HEK293 (cell line): Measurements from ENCODE around the gene APCDD1.

ENCODE experiments used
- CTCF ChIA-PET: fragments of 350-600 bp; formaldehyde crosslinking; extraction: SDS; loops from one replicate; lab custom pipeline; 2021; ENCODE audit warnings: antibody characterized with exemption; lab: Yijun Ruan, JAX
- POLR2A ChIA-PET: fragments of 300-600 bp; formaldehyde crosslinking; extraction: SDS; loops from one replicate; lab custom pipeline; 2020; ENCODE audit warnings: antibody characterized with exemption, inconsistent platforms; lab: Yijun Ruan, JAX
- H3K27ac ChIP-seq: fragments of 200-500 bp; sonication (Bioruptor generic); 2 replicates; pipeline ENCODE4 v1.5.1; 2014; ENCODE audit warnings: low read depth, low read length, control low read depth, inconsistent platforms; ENCODE audit errors: extremely low read depth
- H3K36me3 ChIP-seq, 2 experiments: fragments of 200-500 bp in 1 of 2; sonication (Bioruptor generic) in 1 of 2; 1 replicate in 1 of 2; 2 replicates in 1 of 2; pipeline ENCODE4 v1.5.1; 2014 to 2017; ENCODE audit warnings: inconsistent platforms in 2 of 2, low read length in 2 of 2; ENCODE audit not compliant: control insufficient read depth in 2 of 2, insufficient read depth in 1 of 2
- H3K4me1 ChIP-seq: fragments of 200-500 bp; sonication (Bioruptor generic); 2 replicates; pipeline ENCODE4 v1.5.1; 2014; ENCODE audit warnings: mild to moderate bottlenecking, low read length, inconsistent platforms; ENCODE audit not compliant: control insufficient read depth, insufficient read depth
- H3K4me3 ChIP-seq: 2 replicates; pipeline ENCODE4 v1.5.1; 2011; ENCODE audit warnings: low read depth, mild to moderate bottlenecking, control low read depth, low read length, moderate library complexity
- H3K9me3 ChIP-seq: fragments of 200-500 bp; sonication (Bioruptor generic); 2 replicates; pipeline ENCODE4 v1.5.1; 2014; ENCODE audit warnings: low read depth, low read length, inconsistent platforms; ENCODE audit not compliant: control insufficient read depth, insufficient read depth
- HOXC10 ChIP-seq: sonication (generic); formaldehyde crosslinking; IDR thresholded peaks from 2 replicates; pipeline ENCODE4 v1.8.1; 2023; ENCODE audit warnings: mild to moderate bottlenecking, missing genetic modification reagents
- KLF8 ChIP-seq: fragments of 450-650 bp; formaldehyde crosslinking; IDR thresholded peaks from 2 replicates; pipeline ENCODE4 v1.5.1; 2016; ENCODE audit warnings: missing biosample characterization, missing genetic modification characterization
- SALL2 ChIP-seq: fragments of 450-650 bp; formaldehyde crosslinking; IDR thresholded peaks from 2 replicates; pipeline ENCODE4 v1.5.0; 2017; ENCODE audit warnings: missing biosample characterization, mild to moderate bottlenecking, missing genetic modification characterization, borderline replicate concordance
- YY1 ChIP-seq: fragments of 450-650 bp; formaldehyde crosslinking; IDR thresholded peaks from 2 replicates; pipeline ENCODE4 v1.5.1; 2018; ENCODE audit warnings: missing biosample characterization, missing genetic modification characterization
- YY2 ChIP-seq: fragments of 450-650 bp; formaldehyde crosslinking; IDR thresholded peaks from 2 replicates; pipeline ENCODE4 v1.5.1; 2016; ENCODE audit warnings: missing biosample characterization, missing genetic modification characterization
- ZBTB7A ChIP-seq: fragments of 450-650 bp; formaldehyde crosslinking; IDR thresholded peaks from 2 replicates; pipeline ENCODE4 v1.5.1; 2016; ENCODE audit warnings: low read depth, missing biosample characterization, missing genetic modification characterization
- ZNF157 ChIP-seq: fragments of 450-650 bp; formaldehyde crosslinking; IDR thresholded peaks from 2 replicates; pipeline ENCODE4 v1.5.1; 2016; ENCODE audit warnings: missing biosample characterization, missing genetic modification characterization
- ZNF221 ChIP-seq: fragments of 450-650 bp; formaldehyde crosslinking; IDR thresholded peaks from 2 replicates; pipeline ENCODE4 v1.5.1; 2017; ENCODE audit warnings: missing biosample characterization, missing genetic modification characterization, borderline replicate concordance
- ZNF324 ChIP-seq: fragments of 450-650 bp; formaldehyde crosslinking; IDR thresholded peaks from 2 replicates; pipeline ENCODE4 v1.5.1; 2016; ENCODE audit warnings: missing biosample characterization, missing genetic modification characterization
- ZNF473 ChIP-seq: fragments of 450-650 bp; formaldehyde crosslinking; IDR thresholded peaks from 2 replicates; pipeline ENCODE4 v1.5.1; 2017; ENCODE audit warnings: missing biosample characterization, missing genetic modification characterization
- ZNF548 ChIP-seq: fragments of 450-650 bp; formaldehyde crosslinking; IDR thresholded peaks from 2 replicates; pipeline ENCODE4 v1.5.1; 2016; ENCODE audit warnings: missing biosample characterization, missing genetic modification characterization
- ZNF549 ChIP-seq: fragments of 450-650 bp; IDR thresholded peaks from 2 replicates; pipeline ENCODE4 v1.5.1; 2018; ENCODE audit warnings: missing biosample characterization, missing genetic modification characterization, mild to moderate bottlenecking, inconsistent platforms, moderate library complexity
- ZNF626 ChIP-seq: fragments of 450-650 bp; sonication (Bioruptor Pico); formaldehyde crosslinking; IDR thresholded peaks from 2 replicates; pipeline ENCODE4 v1.5.1; 2018; ENCODE audit warnings: missing biosample characterization, missing genetic modification characterization, inconsistent platforms
- ZNF654 ChIP-seq: fragments of 450-650 bp; formaldehyde crosslinking; IDR thresholded peaks from 2 replicates; pipeline ENCODE4 v1.5.1; 2016; ENCODE audit warnings: low read depth, missing biosample characterization, missing genetic modification characterization
- ZNF776 ChIP-seq: fragments of 450-650 bp; formaldehyde crosslinking; IDR thresholded peaks from 2 replicates; pipeline ENCODE4 v1.5.0; 2017; ENCODE audit warnings: missing biosample characterization, missing genetic modification characterization, borderline replicate concordance
- TF ChIP-seq, protein P1 (sequence below): fragments of 450-650 bp; formaldehyde crosslinking; IDR thresholded peaks from 2 replicates; pipeline ENCODE4 v1.5.1; 2016; ENCODE audit warnings: missing biosample characterization, missing genetic modification characterization
- TF ChIP-seq, protein P2 (sequence below): fragments of 450-650 bp; formaldehyde crosslinking; IDR thresholded peaks from 2 replicates; pipeline ENCODE4 v1.5.1; 2016; ENCODE audit warnings: missing biosample characterization, missing genetic modification characterization
- TF ChIP-seq, protein P3 (sequence below): fragments of 450-650 bp; formaldehyde crosslinking; IDR thresholded peaks from 2 replicates; pipeline ENCODE4 v1.5.1; 2016; ENCODE audit warnings: missing biosample characterization, missing genetic modification characterization, low read depth
- TF ChIP-seq, protein P4 (sequence below): fragments of 450-650 bp; formaldehyde crosslinking; IDR thresholded peaks from 2 replicates; pipeline ENCODE4 v1.5.1; 2016; ENCODE audit warnings: missing biosample characterization, missing genetic modification characterization, borderline replicate concordance

The APCDD1 gene

DNA sequence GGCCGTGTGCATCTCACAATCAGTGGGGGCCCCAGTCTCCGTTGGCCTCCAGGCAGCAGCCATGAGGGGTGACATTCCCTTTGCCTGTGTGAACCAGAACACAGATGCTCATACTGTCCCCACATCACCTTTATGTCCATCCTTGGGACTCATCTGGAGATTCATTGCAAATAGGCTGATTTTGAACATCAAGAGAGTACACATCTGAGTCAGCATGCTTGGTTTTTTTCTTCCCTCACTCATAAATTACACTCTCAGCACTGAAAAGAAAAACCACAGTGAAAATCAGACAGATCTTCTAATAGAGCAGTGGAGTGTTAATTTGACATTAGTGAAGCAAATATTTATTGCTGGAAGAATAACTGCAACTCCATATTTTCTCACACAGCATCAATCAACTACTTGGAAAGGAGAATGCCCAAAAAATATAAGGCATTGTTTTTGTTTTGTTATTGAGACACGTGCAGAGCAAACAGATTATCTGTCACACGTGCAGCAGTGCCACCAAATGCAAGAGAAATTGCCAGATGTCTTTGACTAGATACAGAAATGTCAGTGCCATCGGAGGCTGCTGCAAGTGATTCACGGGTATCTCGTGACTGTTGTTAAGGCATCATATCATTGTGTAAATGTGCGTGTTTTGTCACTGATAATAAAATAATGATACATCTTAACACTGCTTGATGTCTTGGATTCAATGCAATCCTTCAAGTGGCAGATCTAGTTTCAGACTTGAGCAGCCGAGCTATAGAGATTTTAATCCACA, 10.9 kb downstream of the APCDD1 start:
- ChIA-PET CTCF (no interaction called here), POLR2A (no interaction called here)
- Histone ChIP-seq H3K36me3 (no peaks in the 10 kb centered on the region), H3K27ac (no peak overlapping the region), H3K4me3 (no peak overlapping the region), H3K9me3 (no peaks in the 10 kb centered on the region), H3K4me1 (0 out of 2 replicates have a peak, but pooled peaks cover 3% of the 10 kb centered on the region)
- TF ChIP-seq SALL2 (tag by site-specific recombination) (no peak), ZNF549 (tag by site-specific recombination) (no peak), ZNF473 (tag by site-specific recombination) (no peak), ZBTB7A (no peak), ZNF654 (tag by site-specific recombination) (no peak), ZNF776 (tag by site-specific recombination) (no peak)
- TF ChIP-seq, protein P1, sequence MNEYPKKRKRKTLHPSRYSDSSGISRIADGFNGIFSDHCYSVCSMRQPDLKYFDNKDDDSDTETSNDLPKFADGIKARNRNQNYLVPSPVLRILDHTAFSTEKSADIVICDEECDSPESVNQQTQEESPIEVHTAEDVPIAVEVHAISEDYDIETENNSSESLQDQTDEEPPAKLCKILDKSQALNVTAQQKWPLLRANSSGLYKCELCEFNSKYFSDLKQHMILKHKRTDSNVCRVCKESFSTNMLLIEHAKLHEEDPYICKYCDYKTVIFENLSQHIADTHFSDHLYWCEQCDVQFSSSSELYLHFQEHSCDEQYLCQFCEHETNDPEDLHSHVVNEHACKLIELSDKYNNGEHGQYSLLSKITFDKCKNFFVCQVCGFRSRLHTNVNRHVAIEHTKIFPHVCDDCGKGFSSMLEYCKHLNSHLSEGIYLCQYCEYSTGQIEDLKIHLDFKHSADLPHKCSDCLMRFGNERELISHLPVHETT = no peak
- TF ChIP-seq, protein P2, sequence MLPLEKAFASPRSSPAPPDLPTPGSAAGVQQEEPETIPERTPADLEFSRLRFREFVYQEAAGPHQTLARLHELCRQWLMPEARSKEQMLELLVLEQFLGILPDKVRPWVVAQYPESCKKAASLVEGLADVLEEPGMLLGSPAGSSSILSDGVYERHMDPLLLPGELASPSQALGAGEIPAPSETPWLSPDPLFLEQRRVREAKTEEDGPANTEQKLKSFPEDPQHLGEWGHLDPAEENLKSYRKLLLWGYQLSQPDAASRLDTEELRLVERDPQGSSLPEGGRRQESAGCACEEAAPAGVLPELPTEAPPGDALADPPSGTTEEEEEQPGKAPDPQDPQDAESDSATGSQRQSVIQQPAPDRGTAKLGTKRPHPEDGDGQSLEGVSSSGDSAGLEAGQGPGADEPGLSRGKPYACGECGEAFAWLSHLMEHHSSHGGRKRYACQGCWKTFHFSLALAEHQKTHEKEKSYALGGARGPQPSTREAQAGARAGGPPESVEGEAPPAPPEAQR (tag by site-specific recombination) = no peak

DNA sequence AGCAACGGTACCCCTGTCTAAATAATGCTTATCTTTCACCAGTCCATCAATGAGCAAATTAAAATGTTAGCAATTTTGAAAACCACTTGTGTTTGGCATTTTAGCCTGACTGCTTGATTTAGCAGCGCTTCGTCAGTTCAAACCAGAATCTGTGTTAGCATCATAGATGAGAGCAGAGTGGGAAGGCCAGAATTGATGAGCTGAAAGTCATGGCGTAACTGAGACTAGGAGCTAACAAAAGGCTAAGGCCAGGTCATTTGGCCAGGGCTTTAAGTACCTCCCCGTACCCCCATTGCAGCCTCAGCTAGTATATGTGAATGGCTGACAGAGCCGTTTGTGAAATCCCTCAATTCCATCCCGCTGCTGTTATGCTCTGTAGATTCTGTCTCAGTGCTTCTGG, 16.0 kb downstream of the APCDD1 start:
- Histone ChIP-seq H3K4me1 (0 out of 2 replicates have a peak, but pooled peaks cover 2% of the 10 kb centered on the region), H3K27ac (no peak overlapping the region), H3K4me3 (no peak overlapping the region), H3K9me3 (no peaks in the 10 kb centered on the region), H3K36me3 (no peaks in the 10 kb centered on the region)
- ChIA-PET CTCF (interaction anchor here (0.6 kb wide), 1 partner anchor 504 kb away, joined by 4 read pairs; no protein-coding TSS in a partner anchor), POLR2A (no interaction called here)
- no peak for TF ChIP-seq ZNF324
- no peak for TF ChIP-seq ZNF548 (tag by site-specific recombination)
- TF ChIP-seq ZNF157 (tag by site-specific recombination) = no peak
- TF ChIP-seq HOXC10 (CRISPR knock-in tag) = no peak
- no peak for TF ChIP-seq YY2 (tag by site-specific recombination)
- TF ChIP-seq ZNF221 (tag by site-specific recombination) = no peak
- TF ChIP-seq, protein P3, sequence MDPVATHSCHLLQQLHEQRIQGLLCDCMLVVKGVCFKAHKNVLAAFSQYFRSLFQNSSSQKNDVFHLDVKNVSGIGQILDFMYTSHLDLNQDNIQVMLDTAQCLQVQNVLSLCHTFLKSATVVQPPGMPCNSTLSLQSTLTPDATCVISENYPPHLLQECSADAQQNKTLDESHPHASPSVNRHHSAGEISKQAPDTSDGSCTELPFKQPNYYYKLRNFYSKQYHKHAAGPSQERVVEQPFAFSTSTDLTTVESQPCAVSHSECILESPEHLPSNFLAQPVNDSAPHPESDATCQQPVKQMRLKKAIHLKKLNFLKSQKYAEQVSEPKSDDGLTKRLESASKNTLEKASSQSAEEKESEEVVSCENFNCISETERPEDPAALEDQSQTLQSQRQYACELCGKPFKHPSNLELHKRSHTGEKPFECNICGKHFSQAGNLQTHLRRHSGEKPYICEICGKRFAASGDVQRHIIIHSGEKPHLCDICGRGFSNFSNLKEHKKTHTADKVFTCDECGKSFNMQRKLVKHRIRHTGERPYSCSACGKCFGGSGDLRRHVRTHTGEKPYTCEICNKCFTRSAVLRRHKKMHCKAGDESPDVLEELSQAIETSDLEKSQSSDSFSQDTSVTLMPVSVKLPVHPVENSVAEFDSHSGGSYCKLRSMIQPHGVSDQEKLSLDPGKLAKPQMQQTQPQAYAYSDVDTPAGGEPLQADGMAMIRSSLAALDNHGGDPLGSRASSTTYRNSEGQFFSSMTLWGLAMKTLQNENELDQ (tag by site-specific recombination) = no peak
- TF ChIP-seq, protein P4, sequence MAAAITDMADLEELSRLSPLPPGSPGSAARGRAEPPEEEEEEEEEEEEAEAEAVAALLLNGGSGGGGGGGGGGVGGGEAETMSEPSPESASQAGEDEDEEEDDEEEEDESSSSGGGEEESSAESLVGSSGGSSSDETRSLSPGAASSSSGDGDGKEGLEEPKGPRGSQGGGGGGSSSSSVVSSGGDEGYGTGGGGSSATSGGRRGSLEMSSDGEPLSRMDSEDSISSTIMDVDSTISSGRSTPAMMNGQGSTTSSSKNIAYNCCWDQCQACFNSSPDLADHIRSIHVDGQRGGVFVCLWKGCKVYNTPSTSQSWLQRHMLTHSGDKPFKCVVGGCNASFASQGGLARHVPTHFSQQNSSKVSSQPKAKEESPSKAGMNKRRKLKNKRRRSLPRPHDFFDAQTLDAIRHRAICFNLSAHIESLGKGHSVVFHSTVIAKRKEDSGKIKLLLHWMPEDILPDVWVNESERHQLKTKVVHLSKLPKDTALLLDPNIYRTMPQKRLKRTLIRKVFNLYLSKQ = no peak
- no peak for TF ChIP-seq KLF8 (tag by site-specific recombination)
- TF ChIP-seq, protein P2 (tag by site-specific recombination) = no peak
- no peak for TF ChIP-seq ZNF626 (tag by site-specific recombination)
- TF ChIP-seq YY1 (tag by site-specific recombination) = no peak
